ENCODE data around the gene KNDC1.

- TF ChIP-seq CHD4 (IDR thresholded peaks at IDR 0.05) (no peak), SMAD5 (IDR thresholded peaks at IDR 0.05; ENCODE audit: low read depth) (no peak), ZBTB4 (CRISPR knock-in tag; IDR thresholded peaks at IDR 0.05) (no peak), CTCF (IDR thresholded peaks at IDR 0.05 in 2 of 3, conservative IDR thresholded peaks at IDR 0.05 in 1 of 3; ENCODE audit: control insufficient read depth in 2 of 3, extremely low read depth in 1 of 3, insufficient read depth in 1 of 3, low read depth in 3 of 3, low read length in 3 of 3) (no peak), SUZ12 (IDR thresholded peaks at IDR 0.05; ENCODE audit: unreplicated experiment) (no peak)
Measured at GRCh38 chr10:133134411-133135115, 25.5 kb upstream of the KNDC1 start.
